Brain microvascular endothelial cell (primary cell): ENCODE data around the gene F10.

ENCODE experiments used
- DNase-seq: peaks from one replicate; pipeline ENCODE4 v3.0.0-alpha.2; 2020
- H3K27ac ChIP-seq: fragments of 250-450 bp; sonication (Bioruptor Pico); 2 replicates; pipeline ENCODE4 v1.5.1; 2020; ENCODE audit warnings: mild to moderate bottlenecking, moderate library complexity
- H3K27me3 ChIP-seq: fragments of 250-450 bp; sonication (Bioruptor Pico); replicated peaks from 2 replicates; pipeline ENCODE4 v1.5.1; 2020; ENCODE audit warnings: mild to moderate bottlenecking
- H3K36me3 ChIP-seq: fragments of 250-450 bp; sonication (Bioruptor Pico); replicated peaks from 2 replicates; pipeline ENCODE4 v1.5.1; 2020; ENCODE audit warnings: mild to moderate bottlenecking
- H3K4me3 ChIP-seq: 2 replicates; pipeline ENCODE4 v1.5.1; 2011; ENCODE audit warnings: low read depth, mild to moderate bottlenecking, control low read depth, low read length, moderate library complexity
- CTCF ChIP-seq: IDR thresholded peaks from 2 replicates; pipeline ENCODE4 v1.5.1; 2011; ENCODE audit warnings: low read depth, mild to moderate bottlenecking, moderate library complexity, low read length, control low read depth, inconsistent platforms; ENCODE audit errors: missing control alignments
- in situ Hi-C: cut with HindIII; loops from 2 replicates; pipeline ENCODE4 v1.10.0; 2017; ENCODE audit warnings: low sequenced_read_pairs, low pct_ligation_motif_present

F10 gene

GRCh38 chr13:113192279-113192678 lies 69.7 kb downstream of the F10 start:
- Histone ChIP-seq H3K27me3 (no peaks in the 10 kb centered on the region), H3K27ac (no peak overlapping the region), H3K36me3 (peaks cover 45% of the 10 kb centered on the region), H3K4me3 (no peak overlapping the region)
- DNase-seq, result no peak
- in situ Hi-C loops, result no loop called here
- TF ChIP-seq CTCF, result no peak

- peak; percentile 26 for DNase-seq
- no peak overlapping the region for H3K4me3 ChIP-seq
- no peak for TF ChIP-seq CTCF
- in situ Hi-C loops, result no loop called here
- H3K27me3 ChIP-seq, result no peaks in the 10 kb centered on the region
- peaks cover 48% of the 10 kb centered on the region for H3K36me3 ChIP-seq
- H3K27ac ChIP-seq, result no peak overlapping the region
Measured at GRCh38 chr13:113192902-113193301, 70.3 kb downstream of the F10 start.

GRCh38 chr13:113195360-113195759 lies 72.8 kb downstream of the F10 start:
- in situ Hi-C loops, result no loop called here
- no peak for DNase-seq

GRCh38 chr13:113196970-113197737 lies 74.6 kb downstream of the F10 start:
- Histone ChIP-seq H3K4me3 (no peak overlapping the region), H3K27ac (no peak overlapping the region), H3K27me3 (no peaks in the 10 kb centered on the region), H3K36me3 (peaks cover 53% of the 10 kb centered on the region)
- in situ Hi-C loops, result no loop called here
- DNase-seq, result no peak
- TF ChIP-seq CTCF, result no peak

More at GRCh38 chr13:113195360-113195759, 72.8 kb downstream of the F10 start:
- Histone ChIP-seq H3K4me3 (no peak overlapping the region), H3K27me3 (no peaks in the 10 kb centered on the region), H3K36me3 (peaks cover 53% of the 10 kb centered on the region), H3K27ac (no peak overlapping the region)
- TF ChIP-seq CTCF, result no peak
